Midbrain (tissue), 1 donor: Measurements from ENCODE around the gene PIK3C3.

Experiments
- DNase-seq: peaks from one replicate; lab custom pipeline; 2025; lab: John Stamatoyannopoulos, UW

PIK3C3 gene

GRCh38 chr18:41954827-41955613 is at the start of gene PIK3C3:
Gene PIK3C3 (plus strand): TSS chr18:41955234. CDS start chr18:41955292, 58 bp downstream.
- DNase-seq: peak; percentile 96

- no peak for DNase-seq
These were observed 49.1 kb upstream of the PIK3C3 start for GRCh38 chr18:41905786-41906527.

- DNase-seq: peak; percentile 41
These were observed 48.4 kb upstream of the PIK3C3 start for GRCh38 chr18:41906528-41907146.

GRCh38 chr18:41917181-41917580 is 37.9 kb upstream of the PIK3C3 start:
- no peak for DNase-seq

GRCh38 chr18:41921770-41922169 is 33.3 kb upstream of the PIK3C3 start:
- DNase-seq: no peak

GRCh38 chr18:41922176-41922575 is 32.9 kb upstream of the PIK3C3 start:
- DNase-seq: no peak

- DNase-seq: no peak
These were observed 32.2 kb upstream of the PIK3C3 start for GRCh38 chr18:41922841-41923240.

GRCh38 chr18:41923446-41923845 is 31.6 kb upstream of the PIK3C3 start:
- no peak for DNase-seq

GRCh38 chr18:41928581-41928980 is 26.5 kb upstream of the PIK3C3 start:
- no peak for DNase-seq

GRCh38 chr18:41932899-41933298 is 22.1 kb upstream of the PIK3C3 start:
- DNase-seq: no peak

GRCh38 chr18:41933778-41934177 is 21.3 kb upstream of the PIK3C3 start:
- DNase-seq: no peak

GRCh38 chr18:41936471-41937134 is 18.4 kb upstream of the PIK3C3 start:
- no peak for DNase-seq

GRCh38 chr18:41938445-41938844 is 16.6 kb upstream of the PIK3C3 start:
- no peak for DNase-seq

- DNase-seq: no peak
These were observed 15.7 kb upstream of the PIK3C3 start for GRCh38 chr18:41939326-41939725.

GRCh38 chr18:41940506-41941215 is 14.4 kb upstream of the PIK3C3 start:
- no peak for DNase-seq

- no peak for DNase-seq
These were observed 12.8 kb upstream of the PIK3C3 start for GRCh38 chr18:41942254-41942653.

- no peak for DNase-seq
These were observed 6.4 kb upstream of the PIK3C3 start for GRCh38 chr18:41948544-41949110.

- no peak for DNase-seq
These were observed 5.7 kb upstream of the PIK3C3 start for GRCh38 chr18:41949206-41949920.

- DNase-seq: no peak
These were observed 654 bp downstream of the PIK3C3 start for GRCh38 chr18:41955688-41956087.

- DNase-seq: no peak
These were observed 4.0 kb downstream of the PIK3C3 start for GRCh38 chr18:41959045-41959444.
